ENCODE measurements around the gene CUX1.

CUX1 gene

DNA sequence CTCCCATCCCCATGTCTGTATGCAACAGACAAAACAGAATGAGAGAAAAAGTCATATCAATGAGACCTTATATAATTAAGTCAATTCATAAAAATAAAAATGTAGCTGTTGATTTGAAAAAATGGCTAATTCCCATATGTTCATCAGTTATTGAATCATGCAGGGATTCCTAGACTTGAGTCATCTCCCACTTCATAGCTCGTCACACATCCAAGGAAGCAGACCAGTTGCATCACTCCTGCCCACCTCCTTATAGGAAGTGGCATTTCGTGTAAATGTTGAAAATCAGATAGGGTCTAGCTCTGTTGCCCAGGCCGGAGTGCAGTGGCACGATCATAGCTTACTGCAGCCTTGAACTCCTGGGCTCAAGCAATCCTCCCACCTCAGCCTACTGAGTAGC is 413.2 kb downstream of the CUX1 start:
- no peak for DNase-seq (ENCODE audit: low read depth in 1 of 2, low spot score in 1 of 2)

DNA sequence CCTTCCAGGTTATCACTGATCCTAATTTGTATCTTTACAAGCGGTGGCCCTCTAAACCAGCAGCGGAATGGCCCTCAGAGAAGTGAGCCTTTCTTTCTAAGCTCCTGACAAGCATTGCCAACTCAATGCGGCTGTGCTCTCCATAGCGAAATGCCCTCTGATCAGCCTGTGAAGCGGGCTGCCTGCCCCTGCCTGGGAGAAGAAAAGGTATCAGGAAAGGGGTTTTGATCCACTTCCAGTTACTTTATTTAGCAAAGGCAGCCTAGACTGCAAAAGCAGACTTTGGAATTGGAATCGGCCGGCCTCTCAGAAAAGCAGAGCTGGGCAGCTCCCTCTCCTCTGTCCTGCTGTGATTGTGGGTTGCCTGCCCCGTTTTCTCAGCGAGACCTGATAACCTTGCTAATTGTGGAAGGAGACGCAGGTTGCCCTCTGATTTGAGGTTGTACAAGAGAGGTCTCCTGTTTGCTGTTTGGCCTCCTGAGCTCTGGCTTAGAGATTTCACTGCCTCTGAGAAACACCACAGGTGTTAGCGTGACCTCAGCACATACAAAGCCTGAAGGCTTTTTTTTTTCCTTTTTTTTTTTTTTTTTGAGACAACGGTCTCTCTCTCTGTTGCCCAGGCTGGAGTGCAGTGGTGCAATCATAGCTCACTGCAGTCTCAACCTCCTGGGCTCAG is 415.3 kb downstream of the CUX1 start:
- no peak for DNase-seq (ENCODE audit: low read depth in 1 of 2, low spot score in 1 of 2)

DNA sequence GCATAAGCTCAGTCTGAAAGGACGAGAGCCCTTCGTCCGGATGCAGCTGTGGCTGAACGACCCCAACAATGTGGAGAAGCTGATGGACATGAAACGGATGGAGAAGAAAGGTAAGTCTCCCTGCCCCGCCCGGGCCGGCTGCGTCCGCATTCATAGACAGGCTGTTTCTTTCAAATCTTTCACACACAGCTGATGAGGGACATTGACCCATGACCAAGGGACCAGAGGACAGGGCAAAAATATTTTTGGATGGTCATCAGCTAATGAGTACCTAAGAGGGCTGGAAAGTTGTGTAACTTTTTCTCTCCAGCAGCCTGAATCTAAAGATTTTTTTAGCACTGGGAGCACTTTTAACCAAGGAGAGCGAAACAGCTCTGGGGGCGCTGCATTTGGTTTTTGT is 416.7 kb downstream of the CUX1 start:
- DNase-seq (ENCODE audit: low read depth in 1 of 2, low spot score in 1 of 2) = no peak

DNA sequence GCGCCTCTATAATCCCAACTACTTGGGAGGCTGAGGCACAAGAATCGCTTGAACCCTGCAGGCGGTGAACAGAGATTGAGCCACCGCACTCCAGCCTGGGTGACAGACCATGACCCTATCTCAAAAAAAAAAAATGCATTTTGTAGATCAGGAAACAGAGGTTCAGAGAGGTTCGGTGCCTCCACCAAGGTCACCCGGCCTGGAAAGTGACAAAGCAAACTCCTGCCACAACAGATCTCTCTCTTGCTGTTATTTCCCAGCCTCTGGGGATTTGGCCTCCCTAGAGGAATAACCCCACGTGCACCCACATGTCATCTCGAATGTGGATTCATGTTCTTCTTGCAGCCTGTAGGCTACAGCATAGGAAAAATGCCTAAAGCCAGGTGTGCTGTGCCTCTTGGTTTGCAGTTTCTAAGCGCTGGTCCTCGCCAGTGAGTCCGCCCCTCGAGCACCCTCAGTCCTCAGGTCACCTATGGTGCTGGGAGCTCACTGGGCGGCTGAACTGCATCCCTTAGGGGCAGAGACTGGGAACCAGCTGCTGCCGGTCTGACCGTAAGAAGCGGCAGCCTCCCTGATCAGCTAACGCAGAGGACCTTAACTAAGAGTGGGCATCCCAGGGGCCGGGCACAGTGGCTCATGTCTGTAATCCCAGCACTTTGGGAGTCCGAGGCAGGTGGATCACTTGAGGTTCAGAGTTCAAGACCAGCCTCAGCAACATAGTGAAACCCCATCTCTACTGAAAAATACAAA is 417.6 kb downstream of the CUX1 start:
- no peak for DNase-seq (ENCODE audit: low read depth in 1 of 2, low spot score in 1 of 2)

DNA sequence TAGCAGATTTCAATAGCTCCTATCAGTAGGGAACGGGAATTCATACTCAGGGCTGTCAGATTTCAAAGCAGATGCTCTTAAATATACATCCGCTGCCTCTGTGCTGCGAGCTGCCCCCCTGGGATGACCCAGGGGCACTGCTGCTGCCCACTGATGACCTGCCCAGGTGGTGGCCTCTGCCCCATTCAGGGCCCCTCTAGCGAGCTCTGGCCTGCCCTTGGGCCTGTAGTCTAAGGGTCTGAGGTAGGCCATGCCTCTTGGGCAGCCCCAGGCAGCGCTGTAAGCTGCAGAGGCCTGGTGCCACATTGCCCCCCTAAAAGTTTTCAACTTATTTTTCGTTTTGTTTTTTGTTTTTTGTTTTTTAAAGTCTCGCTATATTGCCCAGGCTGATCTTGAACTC is 418.7 kb downstream of the CUX1 start:
- no peak for DNase-seq (ENCODE audit: low read depth in 1 of 2, low spot score in 1 of 2)

DNA sequence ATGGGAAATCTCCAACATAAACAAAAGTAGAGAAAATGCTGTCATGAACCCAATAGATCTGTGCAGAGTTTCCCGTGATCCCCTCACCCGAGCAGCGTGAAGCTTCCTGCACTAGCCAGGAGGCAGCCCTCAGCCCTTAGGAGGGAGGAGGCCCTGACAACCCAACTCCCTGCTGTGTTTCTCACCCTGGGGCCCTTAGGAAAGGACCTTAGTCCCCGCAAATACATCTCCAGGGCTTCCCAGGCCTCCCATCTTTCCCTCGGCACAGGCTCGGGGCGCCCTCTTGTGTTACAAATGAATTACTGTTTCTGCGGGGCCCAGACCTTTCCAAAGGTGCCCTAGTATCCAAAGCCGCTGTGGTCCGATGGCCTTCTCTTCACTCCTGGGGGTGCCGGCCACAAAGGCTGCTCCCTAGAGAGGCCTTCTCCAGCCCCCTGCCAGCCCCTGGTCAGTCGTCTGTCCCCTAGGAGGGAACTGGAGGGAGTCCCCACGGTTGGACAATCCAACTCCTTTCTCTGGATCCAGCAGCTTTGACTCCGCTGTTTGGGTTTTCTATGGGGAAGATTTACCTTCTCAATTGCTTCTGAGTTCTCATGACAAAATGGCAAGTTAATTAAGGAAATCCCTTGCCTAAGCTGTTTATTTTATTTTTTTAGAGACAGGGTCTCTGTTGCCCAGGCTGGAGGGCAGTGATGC is 419.3 kb downstream of the CUX1 start:
- DNase-seq (ENCODE audit: low read depth in 1 of 2, low spot score in 1 of 2) = peak in 1 of 2 donors; percentile 18

DNA sequence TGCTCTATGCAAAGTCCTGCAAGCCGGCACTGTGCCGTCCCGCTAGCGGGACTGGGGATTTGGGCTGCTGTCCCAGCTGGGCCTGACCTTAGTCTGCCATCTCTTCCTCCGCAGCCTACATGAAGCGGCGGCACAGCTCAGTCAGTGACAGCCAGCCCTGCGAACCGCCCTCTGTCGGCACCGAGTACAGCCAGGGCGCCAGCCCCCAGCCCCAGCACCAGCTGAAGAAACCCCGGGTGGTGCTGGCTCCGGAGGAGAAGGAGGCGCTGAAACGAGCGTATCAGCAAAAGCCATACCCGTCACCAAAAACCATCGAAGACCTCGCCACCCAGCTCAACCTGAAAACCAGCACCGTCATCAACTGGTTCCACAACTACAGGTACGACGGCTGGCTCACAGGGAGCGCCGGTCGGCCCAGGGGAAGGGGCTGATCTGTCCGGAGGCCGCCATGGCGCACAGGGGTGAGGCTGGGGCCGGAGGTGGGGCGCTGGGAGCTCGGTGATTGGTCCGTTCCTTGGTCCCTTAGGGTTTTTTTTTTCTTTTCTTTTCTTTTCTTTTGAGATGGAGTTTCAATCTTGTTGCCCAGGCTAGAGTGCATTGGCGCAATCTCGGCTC is 421.9 kb downstream of the CUX1 start:
- no peak for DNase-seq (ENCODE audit: low read depth in 1 of 2, low spot score in 1 of 2)

DNA sequence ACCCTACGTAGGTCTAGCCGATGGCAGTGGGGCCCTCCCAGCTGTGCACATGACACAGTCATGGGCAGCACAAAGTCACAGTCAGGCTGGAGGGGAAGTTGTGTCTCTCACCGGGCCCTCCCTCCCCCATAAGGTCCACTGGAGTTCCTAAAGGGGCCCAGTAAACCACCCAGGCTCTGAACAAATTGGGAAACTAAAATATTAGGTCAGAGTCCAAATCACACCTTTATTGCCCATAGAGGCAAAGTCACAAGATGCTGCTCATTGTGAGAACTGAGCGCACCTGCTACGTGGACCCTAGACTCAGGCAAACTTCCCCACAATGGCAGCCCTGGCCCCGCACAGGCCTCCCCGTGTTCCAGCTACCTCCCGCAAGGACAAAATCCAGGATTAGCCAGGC is 424.0 kb downstream of the CUX1 start:
- DNase-seq (ENCODE audit: low read depth in 1 of 2, low spot score in 1 of 2) = no peak

DNA sequence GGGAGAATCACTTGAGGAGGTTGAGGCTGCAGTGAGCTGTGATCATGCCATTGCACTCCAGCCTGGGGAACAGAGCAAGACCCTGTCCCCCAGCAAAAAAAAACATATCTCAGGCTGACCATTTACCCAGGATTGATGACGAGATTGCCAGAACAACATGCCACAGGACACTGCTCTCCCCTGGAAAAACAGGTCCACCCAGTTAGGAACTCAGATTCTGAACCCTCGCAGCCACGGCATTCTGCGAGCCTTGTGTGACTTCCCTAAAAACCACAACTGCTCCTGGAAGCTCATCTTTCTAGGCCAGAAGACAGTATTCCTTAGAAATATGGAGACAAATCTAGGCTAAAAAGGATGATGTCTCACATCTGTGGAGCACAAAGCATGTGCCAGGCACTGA is 427.2 kb downstream of the CUX1 start:
- DNase-seq (ENCODE audit: low read depth in 1 of 2, low spot score in 1 of 2) = no peak

DNA sequence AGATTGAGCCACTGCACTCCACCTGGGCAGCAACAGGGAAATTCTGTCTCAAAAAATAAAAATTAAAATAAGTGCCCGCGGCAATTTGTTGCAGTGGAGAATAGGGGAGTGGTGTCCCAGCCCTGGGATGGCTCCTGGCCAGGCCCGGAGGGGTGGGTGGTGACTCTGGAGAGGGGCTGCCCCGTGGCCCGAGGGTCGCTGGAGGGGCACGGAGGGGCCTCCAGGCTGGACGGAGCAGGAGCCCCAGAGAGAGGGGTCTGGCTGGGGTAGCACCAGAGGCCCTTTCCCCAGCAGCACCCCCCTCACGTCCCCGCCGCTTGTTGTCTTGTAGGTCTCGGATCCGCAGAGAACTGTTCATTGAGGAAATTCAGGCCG is 430.6 kb downstream of the CUX1 start:
- no peak for DNase-seq (ENCODE audit: low read depth in 1 of 2, low spot score in 1 of 2)

DNA sequence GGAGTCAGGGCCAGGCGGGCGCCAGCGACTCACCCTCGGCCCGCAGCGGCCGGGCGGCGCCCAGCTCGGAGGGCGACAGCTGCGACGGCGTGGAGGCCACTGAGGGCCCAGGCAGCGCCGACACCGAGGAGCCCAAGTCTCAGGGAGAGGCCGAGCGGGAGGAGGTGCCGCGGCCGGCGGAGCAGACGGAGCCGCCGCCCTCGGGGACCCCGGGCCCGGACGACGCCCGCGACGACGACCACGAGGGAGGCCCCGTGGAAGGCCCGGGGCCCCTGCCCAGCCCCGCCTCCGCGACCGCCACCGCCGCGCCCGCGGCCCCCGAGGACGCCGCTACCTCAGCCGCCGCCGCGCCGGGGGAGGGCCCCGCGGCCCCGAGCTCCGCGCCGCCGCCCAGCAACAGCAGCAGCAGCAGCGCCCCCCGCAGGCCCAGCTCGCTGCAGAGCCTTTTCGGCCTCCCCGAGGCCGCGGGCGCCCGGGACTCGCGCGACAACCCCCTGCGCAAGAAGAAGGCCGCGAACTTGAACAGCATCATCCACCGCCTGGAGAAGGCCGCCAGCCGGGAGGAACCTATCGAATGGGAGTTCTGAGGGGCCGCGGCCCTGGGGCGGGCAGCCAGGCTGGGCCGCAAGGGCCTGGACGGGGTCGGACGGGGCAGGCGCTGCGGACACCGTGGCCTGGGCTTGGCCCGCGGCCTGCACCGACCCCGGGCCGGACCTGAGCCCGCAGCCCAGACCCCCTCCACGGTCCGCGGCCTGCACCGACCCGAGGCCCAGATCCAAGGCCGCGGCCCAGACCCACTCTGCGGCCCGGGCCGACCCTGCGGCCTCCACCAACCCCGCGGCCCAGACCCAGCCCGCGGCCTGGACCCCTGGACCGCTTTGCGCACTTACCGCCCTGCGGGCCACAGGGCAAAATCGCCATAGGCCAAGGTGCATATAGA is 431.3 kb downstream of the CUX1 start:
- DNase-seq (ENCODE audit: low read depth in 1 of 2, low spot score in 1 of 2) = no peak

DNA sequence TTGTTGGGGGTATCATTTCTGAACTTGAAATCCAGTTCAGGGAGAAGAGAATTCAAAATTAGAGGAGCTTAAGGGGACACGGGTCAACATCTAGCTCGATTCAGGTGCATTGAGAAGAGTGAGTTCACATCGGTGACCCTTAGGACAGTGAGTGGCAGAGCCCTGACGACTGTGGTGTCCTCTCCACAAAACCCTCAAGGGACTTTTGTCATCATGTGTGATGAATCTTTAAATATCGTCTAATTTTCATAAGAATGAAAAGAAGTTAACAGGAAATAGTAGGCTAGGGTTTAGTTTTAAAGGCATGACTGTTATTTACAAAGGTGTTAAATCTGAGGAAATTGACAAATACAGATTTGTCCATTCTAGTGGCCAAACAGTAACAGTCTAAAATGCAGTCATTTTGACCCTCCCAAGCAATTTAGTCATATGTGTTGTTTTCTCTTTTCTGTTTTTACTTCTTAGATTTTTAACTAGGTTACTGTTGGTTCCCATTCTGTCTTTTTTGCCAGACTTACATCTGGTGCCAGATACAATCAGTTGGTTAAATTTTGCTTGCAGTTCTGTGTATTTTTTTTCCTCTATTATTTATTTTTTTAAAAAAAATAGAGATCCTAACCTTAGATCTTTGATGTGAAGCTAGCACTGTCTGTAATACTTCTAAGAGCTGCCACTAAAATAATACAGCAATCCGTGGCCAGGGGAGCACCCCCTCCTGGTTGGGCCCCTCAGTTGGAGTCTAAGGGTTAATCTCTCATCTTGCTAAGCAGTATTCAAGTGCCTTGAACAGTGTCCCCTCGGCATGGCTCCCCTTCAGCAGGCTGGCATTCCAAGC is 434.3 kb downstream of the CUX1 start:
- DNase-seq (ENCODE audit: low read depth in 1 of 2, low spot score in 1 of 2) = no peak

DNA sequence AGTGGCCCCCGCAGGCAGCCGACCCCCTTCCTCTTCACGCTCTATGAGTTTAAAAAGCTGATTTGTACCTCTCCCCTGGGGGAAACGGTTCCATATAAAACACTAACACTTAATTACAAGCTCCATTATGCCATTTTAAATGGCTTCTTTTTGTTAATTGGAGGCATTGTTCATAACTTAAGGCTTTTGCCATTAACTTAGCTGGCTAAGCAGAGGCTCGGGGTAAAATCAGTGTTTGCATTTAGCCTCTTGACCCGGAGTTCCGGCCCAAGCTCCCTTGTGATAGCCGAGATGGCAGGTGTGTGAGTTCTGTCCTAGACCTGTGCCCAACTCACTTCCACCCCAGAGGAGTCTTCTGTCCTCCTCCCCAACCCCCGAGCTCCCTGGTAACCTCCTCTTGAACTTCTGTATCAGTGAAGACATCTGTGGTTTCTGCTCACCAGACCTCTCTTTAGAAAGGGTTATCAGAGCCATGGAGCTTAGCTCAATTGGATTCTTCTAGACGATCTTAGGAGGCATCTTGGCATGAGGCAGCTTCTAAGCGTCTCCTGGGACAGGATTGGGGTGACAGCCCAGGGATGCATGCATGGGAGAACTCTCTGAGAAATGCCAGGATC is 435.0 kb downstream of the CUX1 start:
- no peak for DNase-seq (ENCODE audit: low read depth in 1 of 2, low spot score in 1 of 2)

DNA sequence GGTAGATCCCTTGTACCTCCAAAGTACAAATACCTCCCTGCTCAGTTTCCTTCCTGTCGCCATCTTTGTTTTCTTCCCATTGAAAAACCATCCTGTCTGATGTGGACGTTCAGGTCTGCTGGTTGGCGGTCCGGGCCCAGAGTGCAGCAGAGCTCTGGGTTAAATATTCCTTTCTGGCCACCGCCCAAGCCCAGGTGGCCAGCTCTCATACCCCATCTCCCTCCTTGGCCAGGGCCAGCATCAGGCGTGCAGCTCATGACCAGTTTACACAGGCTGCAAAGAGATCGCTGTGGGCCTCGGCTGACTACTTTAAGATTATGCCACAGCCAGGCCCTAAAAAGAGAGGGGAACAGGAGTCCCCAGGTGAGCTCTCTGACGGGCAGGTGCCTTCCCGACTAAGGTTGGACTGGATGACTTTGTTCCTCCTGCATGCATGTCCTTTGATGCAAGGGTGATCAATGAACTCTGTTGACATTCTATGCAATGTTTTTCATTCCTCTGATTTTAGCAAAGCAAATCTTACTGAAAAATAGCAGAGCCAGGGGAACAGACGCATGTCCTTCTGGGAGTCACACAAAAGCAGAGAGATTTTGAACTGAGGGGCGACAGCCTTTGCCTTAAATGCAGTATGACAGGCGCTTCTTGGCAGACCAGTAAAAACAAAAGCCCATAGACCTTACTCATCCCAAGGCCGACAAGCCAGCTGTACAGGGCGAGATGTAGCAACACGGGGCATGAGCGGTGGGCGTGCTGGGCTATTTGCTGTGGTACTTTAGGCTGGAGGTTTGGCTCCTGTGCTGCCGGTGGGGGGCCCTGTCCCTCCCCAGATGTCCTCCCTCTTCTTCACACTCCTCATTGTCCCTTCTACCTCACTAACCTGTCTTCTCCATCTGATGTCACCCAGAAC is 435.9 kb downstream of the CUX1 start:
- DNase-seq (ENCODE audit: low read depth in 1 of 2, low spot score in 1 of 2) = no peak

DNA sequence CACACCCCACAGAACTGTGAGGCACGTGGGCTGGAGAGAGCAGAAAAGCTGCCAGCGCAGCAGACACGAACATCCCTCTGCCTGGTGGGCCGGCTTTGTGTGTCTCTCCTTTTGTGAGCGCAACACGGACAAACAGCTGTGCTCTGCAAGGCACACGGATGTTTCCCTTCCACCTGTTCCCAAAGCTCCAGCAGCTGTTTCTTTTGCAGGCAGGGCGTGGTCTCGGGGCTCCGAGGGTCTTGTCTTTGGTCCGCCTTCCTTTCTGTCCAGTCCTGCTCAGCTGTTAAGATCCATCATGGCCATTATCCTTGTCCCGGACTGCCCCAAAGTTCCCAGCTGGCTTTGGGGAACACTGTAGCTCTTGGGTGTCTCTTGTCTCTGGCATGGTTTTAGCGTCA is 436.5 kb downstream of the CUX1 start:
- no peak for DNase-seq (ENCODE audit: low read depth in 1 of 2, low spot score in 1 of 2)

DNA sequence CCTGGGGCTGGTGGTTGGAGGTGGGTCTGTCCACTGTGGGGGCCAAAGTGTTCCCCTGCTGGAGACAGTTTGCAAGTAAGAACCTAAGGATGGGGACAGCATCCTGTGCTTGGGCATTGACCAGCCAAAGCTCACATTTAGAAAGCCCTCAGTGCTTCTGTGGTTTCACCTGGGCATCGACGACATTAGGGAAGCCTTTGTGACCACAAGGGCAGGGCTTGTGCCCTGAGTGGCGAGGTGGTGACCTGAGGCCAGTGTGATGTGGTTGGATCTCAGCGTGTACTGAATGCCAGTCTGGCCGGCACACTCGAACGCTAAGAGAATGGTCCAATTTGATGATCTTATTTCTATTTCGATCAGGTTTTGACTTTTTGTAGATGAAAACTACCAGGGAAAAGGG is 437.1 kb downstream of the CUX1 start:
- no peak for DNase-seq (ENCODE audit: low read depth in 1 of 2, low spot score in 1 of 2)

DNA sequence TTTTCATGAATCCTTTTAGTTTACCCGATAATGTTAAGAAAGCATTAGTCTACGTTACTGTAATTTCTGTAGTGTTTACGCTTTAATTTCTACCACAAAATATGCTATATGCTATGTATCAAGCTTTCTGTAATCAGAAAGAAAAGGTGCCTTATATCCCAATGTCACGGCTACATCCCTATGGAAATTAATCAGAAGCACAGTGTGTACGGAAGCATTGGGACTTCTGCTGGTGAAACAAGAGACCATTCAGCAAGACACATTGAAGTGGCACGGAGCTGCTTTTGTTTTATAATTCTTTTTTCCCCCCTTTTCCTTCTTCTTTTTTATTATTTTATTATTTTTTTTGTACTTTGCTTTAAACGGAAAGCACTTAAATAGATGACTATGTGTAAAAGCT is 438.1 kb downstream of the CUX1 start:
- no peak for DNase-seq (ENCODE audit: low read depth in 1 of 2, low spot score in 1 of 2)

DNA sequence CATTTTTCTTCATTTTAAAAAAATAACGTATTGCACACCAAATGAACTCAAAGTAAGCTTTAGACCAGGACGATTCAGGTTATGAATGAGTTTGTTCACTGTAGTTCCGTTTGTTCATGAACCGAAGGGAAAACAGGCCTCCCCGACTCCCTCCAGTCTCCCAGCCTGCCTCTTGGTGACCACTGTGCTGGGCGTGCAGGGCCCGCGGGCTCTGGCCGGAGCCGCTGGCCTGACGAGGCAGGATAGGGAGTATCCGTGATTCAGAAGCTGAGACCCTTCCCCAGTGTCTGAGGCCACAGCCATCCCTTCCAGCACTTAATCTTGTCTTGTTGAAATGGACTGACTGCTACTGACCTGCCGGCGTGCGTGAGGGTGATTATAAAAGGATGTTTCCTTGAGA is 438.5 kb downstream of the CUX1 start:
- no peak for DNase-seq (ENCODE audit: low read depth in 1 of 2, low spot score in 1 of 2)

All from stimulated activated CD4-positive, alpha-beta T cell treated with anti-CD3 and anti-CD28 coated beads, Interleukin-15, amount 100 ng/mL, for 1 hour (primary cell).